ENCODE results near the gene CNTNAP5. TPM values are rescaled to one million over a fixed set of nuclear protein-coding genes. Genes with fewer than 3 reads are reported as not detected.

The CNTNAP5 gene
- total and polyA plus RNA-seq, 2 of the 8 experiments (the other 6 are each of a cell fraction or from before 2014, with no cell fraction given) = 0.11 to 0.76 TPM

DNA sequence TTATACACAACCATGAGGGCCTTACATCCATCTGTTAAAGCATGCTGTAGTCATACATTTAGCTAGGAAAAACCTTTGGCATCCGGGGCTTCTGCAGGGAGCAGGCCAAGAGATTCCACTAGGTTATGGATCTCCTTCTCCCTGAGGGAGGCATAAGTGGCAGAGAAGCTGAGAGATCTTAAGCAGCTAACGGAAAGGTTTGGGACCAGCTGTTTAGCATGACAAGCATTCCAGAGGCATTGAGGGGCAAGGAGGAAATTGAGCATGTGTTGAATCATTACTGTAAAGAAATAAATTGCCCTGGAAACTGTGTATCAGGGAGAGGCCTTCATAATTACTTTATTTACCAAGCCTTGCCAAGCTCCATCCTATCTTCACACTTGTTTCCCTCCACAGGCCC, 643.1 kb downstream of the CNTNAP5 start:
- Histone ChIP-seq H3K27ac (ENCODE audit: low read depth, low read length) (no peak overlapping the region), H3K23ac (ENCODE audit: insufficient read length) (no peak overlapping the region), H2BK120ac (replicated peaks; ENCODE audit: low read depth, low read length) (no peak overlapping the region), H3K9me3 (ENCODE audit: insufficient read depth in 2 of 2, low read depth in 1 of 2, low read length in 1 of 2) (0 out of 4 replicates have a peak, but pooled peaks cover 0 to 2% of the 10 kb centered on the region in 2 experiments), H2AFZ (ENCODE audit: low read length) (no peak overlapping the region), H3K18ac (ENCODE audit: extremely low read depth, low read length) (no peak overlapping the region), H3K4ac (replicated peaks; ENCODE audit: insufficient read length, low read depth, low read length) (no peak overlapping the region), H4K91ac (replicated peaks; ENCODE audit: insufficient read length, low read length) (no peak overlapping the region), H2AK5ac (ENCODE audit: low read depth, low read length) (no peak overlapping the region), H2BK5ac (ENCODE audit: low read depth, low read length) (no peak overlapping the region), H3K4me1 (replicated peaks in 1 of 4; ENCODE audit: control insufficient read depth in 3 of 4, insufficient read depth in 4 of 4, low read length in 3 of 4) (peaks cover 0 to 5% (median 3%) of the 10 kb centered on the region in 4 experiments; a peak in 4 of 7 replicates), H4K8ac (ENCODE audit: extremely low read depth, insufficient read depth, low read length) (no peak overlapping the region), H2BK12ac (ENCODE audit: low read depth, low read length) (no peak overlapping the region), H3K79me1 (ENCODE audit: low read depth, low read length) (no peaks in the 10 kb centered on the region), H2BK15ac (ENCODE audit: low read length) (no peak overlapping the region), H3K27me3 (replicated peaks in 1 of 4; ENCODE audit: control insufficient read depth in 3 of 4, extremely low read depth in 1 of 4, insufficient read depth in 3 of 4, low read length in 3 of 4) (no peaks in the 10 kb centered on the region), H4K20me1 (replicated peaks in 1 of 2; ENCODE audit: control insufficient read depth in 1 of 2, insufficient read depth in 2 of 2, low read length in 2 of 2) (no peaks in the 10 kb centered on the region), H3K36me3 (ENCODE audit: control insufficient read depth in 2 of 4, insufficient read depth in 4 of 4, low read length in 3 of 4) (no peaks in the 10 kb centered on the region), H4K5ac (ENCODE audit: insufficient read length, low read depth, low read length) (no peak overlapping the region), H3K23me2 (ENCODE audit: low read depth, low read length) (no peaks in the 10 kb centered on the region), H3K14ac (ENCODE audit: insufficient read length) (no peak overlapping the region), H3K79me2 (ENCODE audit: control insufficient read depth in 1 of 2, insufficient read depth in 2 of 2, low read length in 2 of 2) (no peaks in the 10 kb centered on the region), H2BK20ac (ENCODE audit: low read length) (no peak overlapping the region), H3K56ac (replicated peaks; ENCODE audit: insufficient read length, low read depth, low read length) (no peak overlapping the region), H3K4me3 (ENCODE audit: extremely low read depth in 1 of 4, insufficient read depth in 2 of 4, low read depth in 3 of 4, low read length in 4 of 4) (no peak overlapping the region), H3K4me2 (ENCODE audit: insufficient read depth in 1 of 2, low read depth in 2 of 2, low read length in 2 of 2) (no peak overlapping the region), H3K9ac (replicated peaks in 1 of 4; ENCODE audit: extremely low read depth in 1 of 4, low read depth in 3 of 4, low read length in 3 of 4) (no peak overlapping the region)
- ChIA-PET POLR2A (ENCODE audit: partially characterized antibody) (no interaction called here), CTCF (ENCODE audit: partially characterized antibody) (interaction anchor here (0.7 kb wide), 1 partner anchor 9 kb away, joined by 3 read pairs; no protein-coding TSS in a partner anchor)
- DNase-seq (ENCODE audit: low read depth in 1 of 2, low spot score in 2 of 2) (no peak), FAIRE-seq (no peak)
- WGBS, 2 experiments (ENCODE audit: extremely low coverage in 1 of 2, insufficient coverage in 1 of 2, insufficient read length in 1 of 2, insufficient replicate concordance in 2 of 2, low coverage in 1 of 2, low lambda C conversion rate in 2 of 2, missing lambda C conversion rate in 1 of 2) = 84% methylated on average over 2 of the region's 2 CpGs; no CpG with 5 or more reads in 1 of the 2 experiments
- no peak for TF ChIP-seq TAF7 (optimal IDR thresholded peaks at IDR 0.05; ENCODE audit: borderline replicate concordance, low read depth, low read length)
- no peak for TF ChIP-seq YY1 (IDR thresholded peaks at IDR 0.05; ENCODE audit: low read depth, low read length)
- TF ChIP-seq BRCA1 (IDR thresholded peaks at IDR 0.05; ENCODE audit: low read depth, low read length) = no peak
- no peak for TF ChIP-seq SRF (IDR thresholded peaks at IDR 0.05; ENCODE audit: low read depth, low read length)
- no peak for TF ChIP-seq SP4 (IDR thresholded peaks at IDR 0.05; ENCODE audit: low read length)
- no peak for TF ChIP-seq POLR2AphosphoS5 (IDR thresholded peaks at IDR 0.05; ENCODE audit: low read depth, low read length)
- no peak for TF ChIP-seq GTF2F1 (IDR thresholded peaks at IDR 0.05; ENCODE audit: borderline replicate concordance, low read depth, low read length)
- TF ChIP-seq RAD21 (IDR thresholded peaks at IDR 0.05 in 1 of 2, conservative IDR thresholded peaks at IDR 0.05 in 1 of 2; ENCODE audit: low read depth in 2 of 2, low read length in 2 of 2) = no peak
- no peak for TF ChIP-seq RXRA (IDR thresholded peaks at IDR 0.05; ENCODE audit: insufficient read depth, low read depth, low read length)
- no peak for TF ChIP-seq ASH2L (IDR thresholded peaks at IDR 0.05; ENCODE audit: low read length)
- TF ChIP-seq CREB1 (IDR thresholded peaks at IDR 0.05) = no peak
- TF ChIP-seq CHD1 (IDR thresholded peaks at IDR 0.05; ENCODE audit: low read depth, low read length) = no peak
- no peak for TF ChIP-seq KDM5A (IDR thresholded peaks at IDR 0.05; ENCODE audit: low read length)
- no peak for TF ChIP-seq MAFK (IDR thresholded peaks at IDR 0.05; ENCODE audit: low read depth, low read length)
- no peak for TF ChIP-seq RNF2 (IDR thresholded peaks at IDR 0.05; ENCODE audit: borderline replicate concordance, low read depth, low read length, missing control alignments, poor library complexity, severe bottlenecking)

Data from H1 (cell line).